Measurements from ENCODE around the gene PLIN4.

PLIN4 gene

GRCh38 chr19:4521888-4522242, 3.6 kb upstream of the PLIN4 start:
- H3K4me1 ChIP-seq (ENCODE audit: control insufficient read depth, insufficient read depth, low read length, unreplicated experiment), result peaks cover 21% of the 10 kb centered on the region
- H3K79me2 ChIP-seq (ENCODE audit: control insufficient read depth, insufficient read depth, low read length, unreplicated experiment), result no peaks in the 10 kb centered on the region
- no peak overlapping the region for H3K27ac ChIP-seq (ENCODE audit: low read depth, low read length)
- no peaks in the 10 kb centered on the region for H3K27me3 ChIP-seq (ENCODE audit: insufficient read depth, low read length)
- H2AFZ ChIP-seq (ENCODE audit: low read length, unreplicated experiment), result no peak overlapping the region
- no peak overlapping the region for H3K4me3 ChIP-seq (ENCODE audit: low read depth, low read length)
- H3K36me3 ChIP-seq (ENCODE audit: insufficient read depth, low read length), result no peaks in the 10 kb centered on the region

GRCh38 chr19:4521170-4521887, 3.0 kb upstream of the PLIN4 start:
- Histone ChIP-seq H2AFZ (ENCODE audit: low read length, unreplicated experiment) (no peak overlapping the region), H3K79me2 (ENCODE audit: control insufficient read depth, insufficient read depth, low read length, unreplicated experiment) (no peaks in the 10 kb centered on the region), H3K27me3 (ENCODE audit: insufficient read depth, low read length) (no peaks in the 10 kb centered on the region), H3K36me3 (ENCODE audit: insufficient read depth, low read length) (no peaks in the 10 kb centered on the region), H3K4me1 (ENCODE audit: control insufficient read depth, insufficient read depth, low read length, unreplicated experiment) (peaks cover 21% of the 10 kb centered on the region), H3K4me3 (ENCODE audit: low read depth, low read length) (no peak overlapping the region), H3K27ac (ENCODE audit: low read depth, low read length) (no peak overlapping the region)

GRCh38 chr19:4519521-4520277, 1.4 kb upstream of the PLIN4 start:
- H3K27ac ChIP-seq (ENCODE audit: low read depth, low read length), result no peak overlapping the region
- H3K79me2 ChIP-seq (ENCODE audit: control insufficient read depth, insufficient read depth, low read length, unreplicated experiment), result no peaks in the 10 kb centered on the region
- no peaks in the 10 kb centered on the region for H3K36me3 ChIP-seq (ENCODE audit: insufficient read depth, low read length)
- H3K27me3 ChIP-seq (ENCODE audit: insufficient read depth, low read length), result no peaks in the 10 kb centered on the region
- no peak overlapping the region for H3K4me3 ChIP-seq (ENCODE audit: low read depth, low read length)
- H3K4me1 ChIP-seq (ENCODE audit: control insufficient read depth, insufficient read depth, low read length, unreplicated experiment), result peaks cover 21% of the 10 kb centered on the region
- no peak overlapping the region for H2AFZ ChIP-seq (ENCODE audit: low read length, unreplicated experiment)

GRCh38 chr19:4519172-4519496, 848 bp upstream of the PLIN4 start:
- Histone ChIP-seq H3K4me3 (ENCODE audit: low read depth, low read length) (no peak overlapping the region), H3K27ac (ENCODE audit: low read depth, low read length) (no peak overlapping the region), H2AFZ (ENCODE audit: low read length, unreplicated experiment) (no peak overlapping the region), H3K36me3 (ENCODE audit: insufficient read depth, low read length) (no peaks in the 10 kb centered on the region), H3K27me3 (ENCODE audit: insufficient read depth, low read length) (no peaks in the 10 kb centered on the region), H3K4me1 (ENCODE audit: control insufficient read depth, insufficient read depth, low read length, unreplicated experiment) (peaks cover 21% of the 10 kb centered on the region), H3K79me2 (ENCODE audit: control insufficient read depth, insufficient read depth, low read length, unreplicated experiment) (no peaks in the 10 kb centered on the region)

GRCh38 chr19:4517451-4518057, 732 bp downstream of the PLIN4 start:
- Histone ChIP-seq H3K4me3 (ENCODE audit: low read depth, low read length) (no peak overlapping the region), H3K79me2 (ENCODE audit: control insufficient read depth, insufficient read depth, low read length, unreplicated experiment) (no peaks in the 10 kb centered on the region), H3K27me3 (ENCODE audit: insufficient read depth, low read length) (no peaks in the 10 kb centered on the region), H2AFZ (ENCODE audit: low read length, unreplicated experiment) (no peak overlapping the region), H3K36me3 (ENCODE audit: insufficient read depth, low read length) (no peaks in the 10 kb centered on the region), H3K27ac (ENCODE audit: low read depth, low read length) (no peak overlapping the region), H3K4me1 (ENCODE audit: control insufficient read depth, insufficient read depth, low read length, unreplicated experiment) (peaks cover 21% of the 10 kb centered on the region)

GRCh38 chr19:4516939-4517300, 1.4 kb downstream of the PLIN4 start:
- no peak overlapping the region for H3K4me3 ChIP-seq (ENCODE audit: low read depth, low read length)
- H3K27me3 ChIP-seq (ENCODE audit: insufficient read depth, low read length), result no peaks in the 10 kb centered on the region
- H3K36me3 ChIP-seq (ENCODE audit: insufficient read depth, low read length), result no peaks in the 10 kb centered on the region
- no peak overlapping the region for H2AFZ ChIP-seq (ENCODE audit: low read length, unreplicated experiment)
- H3K79me2 ChIP-seq (ENCODE audit: control insufficient read depth, insufficient read depth, low read length, unreplicated experiment), result no peaks in the 10 kb centered on the region
- no peak overlapping the region for H3K27ac ChIP-seq (ENCODE audit: low read depth, low read length)
- H3K4me1 ChIP-seq (ENCODE audit: control insufficient read depth, insufficient read depth, low read length, unreplicated experiment), result peaks cover 15% of the 10 kb centered on the region

GRCh38 chr19:4516199-4516938, 1.9 kb downstream of the PLIN4 start:
- Histone ChIP-seq H3K36me3 (ENCODE audit: insufficient read depth, low read length) (no peaks in the 10 kb centered on the region), H2AFZ (ENCODE audit: low read length, unreplicated experiment) (no peak overlapping the region), H3K4me1 (ENCODE audit: control insufficient read depth, insufficient read depth, low read length, unreplicated experiment) (peaks cover 9% of the 10 kb centered on the region), H3K79me2 (ENCODE audit: control insufficient read depth, insufficient read depth, low read length, unreplicated experiment) (no peaks in the 10 kb centered on the region), H3K27ac (ENCODE audit: low read depth, low read length) (no peak overlapping the region), H3K4me3 (ENCODE audit: low read depth, low read length) (no peak overlapping the region), H3K27me3 (ENCODE audit: insufficient read depth, low read length) (no peaks in the 10 kb centered on the region)

- Histone ChIP-seq H3K27ac (ENCODE audit: low read depth, low read length) (no peak overlapping the region), H3K4me3 (ENCODE audit: low read depth, low read length) (no peak overlapping the region), H2AFZ (ENCODE audit: low read length, unreplicated experiment) (no peak overlapping the region), H3K36me3 (ENCODE audit: insufficient read depth, low read length) (no peaks in the 10 kb centered on the region), H3K79me2 (ENCODE audit: control insufficient read depth, insufficient read depth, low read length, unreplicated experiment) (no peaks in the 10 kb centered on the region), H3K27me3 (ENCODE audit: insufficient read depth, low read length) (no peaks in the 10 kb centered on the region), H3K4me1 (ENCODE audit: control insufficient read depth, insufficient read depth, low read length, unreplicated experiment) (peaks cover 5% of the 10 kb centered on the region)
These were observed 2.6 kb downstream of the PLIN4 start for GRCh38 chr19:4515732-4516131.

GRCh38 chr19:4513248-4513647, 5.0 kb downstream of the PLIN4 start:
- Histone ChIP-seq H3K27ac (ENCODE audit: low read depth, low read length) (no peak overlapping the region), H3K4me1 (ENCODE audit: control insufficient read depth, insufficient read depth, low read length, unreplicated experiment) (peaks cover 2% of the 10 kb centered on the region), H3K27me3 (ENCODE audit: insufficient read depth, low read length) (no peaks in the 10 kb centered on the region), H3K4me3 (ENCODE audit: low read depth, low read length) (no peak overlapping the region), H3K79me2 (ENCODE audit: control insufficient read depth, insufficient read depth, low read length, unreplicated experiment) (no peaks in the 10 kb centered on the region), H2AFZ (ENCODE audit: low read length, unreplicated experiment) (no peak overlapping the region), H3K36me3 (ENCODE audit: insufficient read depth, low read length) (no peaks in the 10 kb centered on the region)

GRCh38 chr19:4512070-4512469, 6.2 kb downstream of the PLIN4 start:
- no peaks in the 10 kb centered on the region for H3K27me3 ChIP-seq (ENCODE audit: insufficient read depth, low read length)

More at GRCh38 chr19:4512070-4512469, 6.2 kb downstream of the PLIN4 start:
- no peak overlapping the region for H3K27ac ChIP-seq (ENCODE audit: low read depth, low read length)
- no peaks in the 10 kb centered on the region for H3K79me2 ChIP-seq (ENCODE audit: control insufficient read depth, insufficient read depth, low read length, unreplicated experiment)
- H2AFZ ChIP-seq (ENCODE audit: low read length, unreplicated experiment), result no peak overlapping the region
- H3K4me1 ChIP-seq (ENCODE audit: control insufficient read depth, insufficient read depth, low read length, unreplicated experiment), result no peaks in the 10 kb centered on the region
- H3K36me3 ChIP-seq (ENCODE audit: insufficient read depth, low read length), result no peaks in the 10 kb centered on the region
- H3K4me3 ChIP-seq (ENCODE audit: low read depth, low read length), result no peak overlapping the region
